Subcutaneous adipose tissue (tissue), 4 donors: Measurements from ENCODE around the gene CPTP. TPM values are rescaled to one million over a fixed set of nuclear protein-coding genes. Genes with fewer than 3 reads are reported as not detected.

Experiments used
- total RNA-seq, 4 donors: library from RNA; depleted of rRNA; stranded (reverse); fragments of >200 nt; gene quantifications; one replicate each; pipeline ENCODE4 v1.1.0, GENCODE V29; 2016
- TF ChIP-seq, protein P1 (sequence below): fragments of 450-650 bp; IDR thresholded peaks from one replicate; pipeline ENCODE4 v1.5.1; 2016; ENCODE audit warnings: low read depth, mild to moderate bottlenecking, control low read depth, antibody characterized with exemption, moderate library complexity

Gene CPTP
- total RNA-seq, 4 donors from 2014 or later = 4.9 to 33.0 (median 9.4) TPM

DNA sequence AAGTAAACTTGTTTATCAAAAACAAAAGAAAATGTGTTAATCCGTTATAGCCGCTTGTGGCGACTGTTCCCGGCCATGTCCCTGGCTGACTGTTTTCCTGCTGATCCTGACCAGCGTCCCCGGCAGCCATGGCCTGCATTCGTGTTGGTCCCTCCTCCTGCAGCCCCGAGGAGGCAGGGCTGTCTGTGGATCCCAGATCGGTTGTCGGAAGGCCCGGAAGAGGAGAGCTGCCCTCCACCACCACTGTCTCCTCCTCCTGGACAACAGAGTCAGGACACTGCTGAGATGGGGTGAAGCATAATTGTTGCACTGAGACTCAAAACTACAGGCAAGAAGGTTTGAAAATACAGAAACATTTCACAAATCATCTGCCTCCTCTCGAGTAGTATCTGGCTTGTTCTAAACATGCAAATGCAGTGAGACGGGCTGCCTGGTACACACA is 37.4 kb downstream of the CPTP start:
- TF ChIP-seq, protein P1, sequence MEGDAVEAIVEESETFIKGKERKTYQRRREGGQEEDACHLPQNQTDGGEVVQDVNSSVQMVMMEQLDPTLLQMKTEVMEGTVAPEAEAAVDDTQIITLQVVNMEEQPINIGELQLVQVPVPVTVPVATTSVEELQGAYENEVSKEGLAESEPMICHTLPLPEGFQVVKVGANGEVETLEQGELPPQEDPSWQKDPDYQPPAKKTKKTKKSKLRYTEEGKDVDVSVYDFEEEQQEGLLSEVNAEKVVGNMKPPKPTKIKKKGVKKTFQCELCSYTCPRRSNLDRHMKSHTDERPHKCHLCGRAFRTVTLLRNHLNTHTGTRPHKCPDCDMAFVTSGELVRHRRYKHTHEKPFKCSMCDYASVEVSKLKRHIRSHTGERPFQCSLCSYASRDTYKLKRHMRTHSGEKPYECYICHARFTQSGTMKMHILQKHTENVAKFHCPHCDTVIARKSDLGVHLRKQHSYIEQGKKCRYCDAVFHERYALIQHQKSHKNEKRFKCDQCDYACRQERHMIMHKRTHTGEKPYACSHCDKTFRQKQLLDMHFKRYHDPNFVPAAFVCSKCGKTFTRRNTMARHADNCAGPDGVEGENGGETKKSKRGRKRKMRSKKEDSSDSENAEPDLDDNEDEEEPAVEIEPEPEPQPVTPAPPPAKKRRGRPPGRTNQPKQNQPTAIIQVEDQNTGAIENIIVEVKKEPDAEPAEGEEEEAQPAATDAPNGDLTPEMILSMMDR = no peak

DNA sequence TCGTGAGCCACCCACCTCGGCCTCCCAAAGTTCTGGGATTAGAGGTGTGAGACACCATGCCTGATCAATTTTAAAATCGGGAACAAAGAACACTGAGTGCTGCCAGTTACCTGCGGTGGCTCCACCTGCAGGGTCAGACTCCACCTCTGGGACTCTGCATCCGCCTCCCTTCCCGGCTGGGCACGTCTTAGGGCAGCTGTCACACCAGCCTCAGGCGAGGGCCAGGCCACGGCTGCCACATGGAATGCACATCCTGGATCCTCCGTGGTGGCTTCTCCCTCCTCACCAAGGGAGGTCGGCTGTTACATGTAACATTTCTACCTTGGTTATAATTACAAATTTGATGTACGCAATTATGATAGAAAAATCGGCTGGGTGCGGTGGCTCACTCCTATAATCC is 39.7 kb downstream of the CPTP start:
- TF ChIP-seq, protein P1 = no peak

DNA sequence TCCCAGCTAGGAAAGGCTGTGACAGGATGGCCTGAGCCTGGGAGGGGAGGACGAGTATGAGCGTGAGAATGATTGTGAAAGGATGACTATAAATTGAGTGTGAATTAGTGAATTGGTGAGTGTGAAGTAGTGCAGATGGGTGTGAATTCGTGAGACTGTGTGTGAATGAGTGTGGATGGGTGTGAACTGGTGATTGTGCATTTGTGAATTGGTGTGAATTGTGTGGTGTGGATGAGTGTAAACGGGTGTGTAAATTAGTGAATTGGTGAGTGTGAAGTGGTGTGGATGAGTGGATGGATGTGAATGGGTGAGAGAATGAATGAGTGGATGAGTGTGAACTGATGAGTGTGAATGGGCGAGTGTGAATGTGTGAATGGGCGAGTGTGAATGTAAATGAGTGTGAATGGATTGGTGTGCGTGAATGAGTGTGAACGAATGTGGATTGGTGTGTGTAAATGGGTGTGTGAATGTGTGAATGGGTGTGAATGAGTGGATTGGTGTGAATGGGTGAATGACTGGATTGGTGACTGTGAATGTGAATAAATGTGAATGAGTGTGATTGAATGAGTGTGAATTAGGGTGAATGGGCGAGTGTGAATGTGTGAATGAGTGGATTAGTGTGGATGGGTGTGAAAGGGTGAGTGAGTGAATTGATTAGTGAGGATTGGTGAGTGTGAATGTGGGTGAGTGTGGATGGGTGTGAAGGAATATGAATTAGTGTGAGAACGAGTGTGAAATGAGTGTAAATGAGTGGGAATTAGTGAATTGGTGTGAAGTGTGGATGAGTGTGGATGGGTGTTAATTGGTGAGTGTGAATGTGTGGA is 41.5 kb downstream of the CPTP start:
- TF ChIP-seq, protein P1 = no peak

DNA sequence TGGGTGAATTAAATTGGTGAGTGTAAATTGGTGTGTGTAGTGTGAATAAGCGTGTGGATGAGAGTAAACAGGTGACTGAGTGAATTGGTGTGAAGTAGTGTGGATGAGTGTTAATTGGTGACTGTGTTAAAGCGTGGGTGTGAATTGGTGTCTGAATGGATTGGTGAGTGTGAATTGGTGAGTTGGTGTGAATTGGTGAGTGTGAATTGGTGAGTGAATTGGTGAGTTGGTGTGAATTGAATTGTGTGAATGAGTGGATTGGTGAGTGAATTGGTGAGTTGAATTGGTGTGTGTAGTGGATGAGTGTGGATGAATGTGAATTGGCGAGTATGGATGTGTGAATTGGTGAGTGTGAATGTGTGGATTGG is 42.1 kb downstream of the CPTP start:
- TF ChIP-seq, protein P1 = no peak

DNA sequence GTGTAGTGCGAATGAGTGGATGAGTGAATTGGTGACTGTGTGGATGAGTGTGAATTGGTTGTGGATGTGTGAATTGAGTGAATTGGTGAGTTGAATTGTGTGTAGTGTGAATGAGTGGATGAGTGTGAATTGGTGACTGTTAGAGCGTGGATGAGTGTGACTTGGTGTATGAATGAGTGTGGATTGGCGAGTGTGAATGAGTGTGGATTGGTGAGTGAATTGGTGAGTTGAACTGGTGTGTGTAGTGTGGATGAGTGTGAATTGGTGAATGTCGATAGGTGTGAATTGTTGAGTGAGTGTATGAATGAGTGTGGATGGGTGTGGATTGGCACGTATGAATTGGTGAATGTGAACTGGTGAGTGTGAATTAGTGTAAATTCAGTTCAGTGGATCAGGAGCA is 42.7 kb downstream of the CPTP start:
- TF ChIP-seq, protein P1 = no peak

DNA sequence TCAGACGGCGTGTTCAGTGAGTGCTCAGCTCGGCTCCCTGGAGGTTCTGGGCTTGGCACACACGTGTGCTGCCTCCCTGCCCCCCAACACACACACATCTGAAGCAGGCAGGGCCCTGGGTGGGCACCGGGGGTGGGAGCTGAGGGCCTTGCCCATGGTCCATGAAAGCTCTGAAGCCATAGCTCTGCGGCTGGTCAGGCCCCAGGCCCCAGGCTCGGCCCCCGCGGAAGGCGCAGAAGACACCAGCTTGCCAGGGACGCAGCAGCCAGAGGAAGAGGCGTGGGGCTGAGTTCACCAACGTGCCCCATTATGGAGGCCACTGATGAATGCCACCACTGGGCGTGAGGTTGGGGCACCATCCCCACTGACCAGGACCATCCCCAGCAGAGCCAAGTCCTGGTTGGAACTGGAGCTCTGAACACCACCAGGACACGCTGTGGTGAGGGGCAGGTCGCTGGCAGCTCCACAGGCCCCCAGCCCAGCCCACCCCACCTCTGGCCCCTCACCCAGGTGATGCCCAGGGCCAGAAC is 46.2 kb downstream of the CPTP start:
- TF ChIP-seq, protein P1 = no peak

DNA sequence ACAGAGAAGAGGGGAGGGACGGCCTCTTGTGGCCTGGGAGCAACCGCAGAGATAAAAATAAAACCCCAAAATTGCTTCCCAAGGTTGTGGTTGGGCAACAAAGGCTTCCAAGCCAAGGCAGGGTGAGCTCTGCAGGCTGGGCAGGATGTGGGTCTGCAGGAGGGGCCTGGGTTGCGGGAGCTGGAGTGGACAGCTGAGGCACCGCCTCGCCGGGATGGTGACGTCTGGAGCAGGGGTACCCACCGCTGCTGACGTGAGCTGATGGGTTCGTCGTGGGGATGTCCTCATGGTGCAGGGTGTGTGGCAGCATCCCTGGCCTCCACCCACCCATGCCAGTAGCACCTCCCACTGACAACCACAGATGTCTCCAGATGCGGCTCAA is 46.8 kb downstream of the CPTP start:
- TF ChIP-seq, protein P1 = no peak
